Activated naive CD8-positive, alpha-beta T cell treated with anti-CD3 and anti-CD28 coated beads, Interleukin-2, amount 50 U/mL, for 24 hours (primary cell): ENCODE measurements around the gene TAS1R1.
A peak's percentile ranks its signal among the peaks of the same experiment; 100 is the strongest.

Source experiments
- ATAC-seq: fragments of 150-1000 bp; cut with Tn5 transposase; one replicate; pipeline ENCODE4 v1.10.0; 2021
- DNase-seq: peaks from one replicate; pipeline ENCODE4 v3.0.0; 2021
- H3K27ac Mint-ChIP-seq: one replicate; pipeline ENCODE4 v1.8.0; 2021; ENCODE audit warnings: mild to moderate bottlenecking, mixed read lengths
- H3K27me3 Mint-ChIP-seq: one replicate; pipeline ENCODE4 v1.8.0; 2021; ENCODE audit warnings: mixed read lengths
- H3K36me3 Mint-ChIP-seq: one replicate; pipeline ENCODE4 v1.8.0; 2021; ENCODE audit warnings: low read depth, mixed read lengths
- H3K4me1 Mint-ChIP-seq: one replicate; pipeline ENCODE4 v1.8.0; 2021; ENCODE audit warnings: mixed read lengths
- H3K4me3 Mint-ChIP-seq: one replicate; pipeline ENCODE4 v1.8.0; 2021; ENCODE audit warnings: mild to moderate bottlenecking, moderate library complexity, mixed read lengths
- H3K9me3 Mint-ChIP-seq: one replicate; pipeline ENCODE4 v1.8.0; 2021; ENCODE audit warnings: mixed read lengths

TAS1R1 gene

DNA sequence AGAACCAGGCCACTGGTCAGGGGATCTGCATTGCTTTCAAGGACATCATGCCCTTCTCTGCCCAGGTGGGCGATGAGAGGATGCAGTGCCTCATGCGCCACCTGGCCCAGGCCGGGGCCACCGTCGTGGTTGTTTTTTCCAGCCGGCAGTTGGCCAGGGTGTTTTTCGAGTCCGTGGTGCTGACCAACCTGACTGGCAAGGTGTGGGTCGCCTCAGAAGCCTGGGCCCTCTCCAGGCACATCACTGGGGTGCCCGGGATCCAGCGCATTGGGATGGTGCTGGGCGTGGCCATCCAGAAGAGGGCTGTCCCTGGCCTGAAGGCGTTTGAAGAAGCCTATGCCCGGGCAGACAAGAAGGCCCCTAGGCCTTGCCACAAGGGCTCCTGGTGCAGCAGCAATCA lies 19.7 kb downstream of the TAS1R1 start:
- Mint-ChIP-seq H3K27ac (no peak overlapping the region), H3K4me1 (peaks cover 10% of the 10 kb centered on the region), H3K4me3 (no peak overlapping the region), H3K27me3 (no peaks in the 10 kb centered on the region), H3K9me3 (no peaks in the 10 kb centered on the region), H3K36me3 (peaks cover under 1% of the 10 kb centered on the region)
- ATAC-seq (no peak), DNase-seq (no peak)

DNA sequence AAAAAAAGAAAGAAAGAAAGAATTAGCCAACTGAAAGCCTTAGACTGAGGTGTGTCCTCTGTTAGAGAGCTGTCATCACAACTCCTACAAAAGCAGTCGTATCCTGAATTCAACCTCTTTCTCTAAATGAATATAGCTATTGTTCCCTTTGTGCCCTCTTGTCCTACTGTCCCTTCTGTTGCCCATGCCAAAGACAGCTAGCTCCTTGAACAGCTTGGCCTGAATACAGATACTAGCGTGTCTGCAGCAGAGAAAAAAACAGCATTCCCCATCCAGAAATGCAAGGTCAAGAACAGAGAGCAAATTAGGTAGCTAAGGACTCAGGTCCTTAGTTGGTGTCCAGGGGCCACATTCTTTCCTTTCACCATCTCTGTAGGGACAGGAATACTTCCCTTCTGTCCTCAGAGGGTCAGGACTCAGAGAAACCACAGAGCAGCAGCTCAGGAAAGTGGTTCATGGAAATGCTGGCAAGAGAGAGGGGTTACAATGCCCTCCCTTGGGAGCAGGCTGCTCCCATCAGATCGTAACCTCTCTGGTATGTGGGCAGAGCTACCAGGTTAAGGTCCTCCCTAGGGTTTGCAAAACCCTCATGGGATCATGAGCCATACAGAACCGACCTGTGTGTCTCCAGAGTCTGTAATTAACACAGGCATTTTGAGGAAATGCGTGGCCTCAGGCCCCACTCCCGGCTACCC lies 22.9 kb downstream of the TAS1R1 start:
- Mint-ChIP-seq H3K27me3 (no peaks in the 10 kb centered on the region), H3K9me3 (no peaks in the 10 kb centered on the region), H3K36me3 (peaks cover 6% of the 10 kb centered on the region), H3K4me1 (peaks cover 31% of the 10 kb centered on the region), H3K27ac (no peak overlapping the region), H3K4me3 (no peak overlapping the region)
- no peak for ATAC-seq
- DNase-seq, result no peak

DNA sequence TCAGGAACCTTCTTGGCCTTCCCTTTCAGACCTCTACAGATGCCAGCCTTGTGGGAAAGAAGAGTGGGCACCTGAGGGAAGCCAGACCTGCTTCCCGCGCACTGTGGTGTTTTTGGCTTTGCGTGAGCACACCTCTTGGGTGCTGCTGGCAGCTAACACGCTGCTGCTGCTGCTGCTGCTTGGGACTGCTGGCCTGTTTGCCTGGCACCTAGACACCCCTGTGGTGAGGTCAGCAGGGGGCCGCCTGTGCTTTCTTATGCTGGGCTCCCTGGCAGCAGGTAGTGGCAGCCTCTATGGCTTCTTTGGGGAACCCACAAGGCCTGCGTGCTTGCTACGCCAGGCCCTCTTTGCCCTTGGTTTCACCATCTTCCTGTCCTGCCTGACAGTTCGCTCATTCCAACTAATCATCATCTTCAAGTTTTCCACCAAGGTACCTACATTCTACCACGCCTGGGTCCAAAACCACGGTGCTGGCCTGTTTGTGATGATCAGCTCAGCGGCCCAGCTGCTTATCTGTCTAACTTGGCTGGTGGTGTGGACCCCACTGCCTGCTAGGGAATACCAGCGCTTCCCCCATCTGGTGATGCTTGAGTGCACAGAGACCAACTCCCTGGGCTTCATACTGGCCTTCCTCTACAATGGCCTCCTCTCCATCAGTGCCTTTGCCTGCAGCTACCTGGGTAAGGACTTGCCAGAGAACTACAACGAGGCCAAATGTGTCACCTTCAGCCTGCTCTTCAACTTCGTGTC lies 23.7 kb downstream of the TAS1R1 start:
- DNase-seq, result no peak
- H3K27me3 Mint-ChIP-seq, result no peaks in the 10 kb centered on the region
- peak overlapping the region; percentile 94 for H3K27ac Mint-ChIP-seq
- H3K4me3 Mint-ChIP-seq, result peak overlapping the region; percentile 89
- no peaks in the 10 kb centered on the region for H3K9me3 Mint-ChIP-seq
- peaks cover 6% of the 10 kb centered on the region for H3K36me3 Mint-ChIP-seq
- peaks cover 31% of the 10 kb centered on the region for H3K4me1 Mint-ChIP-seq
- ATAC-seq, result no peak

DNA sequence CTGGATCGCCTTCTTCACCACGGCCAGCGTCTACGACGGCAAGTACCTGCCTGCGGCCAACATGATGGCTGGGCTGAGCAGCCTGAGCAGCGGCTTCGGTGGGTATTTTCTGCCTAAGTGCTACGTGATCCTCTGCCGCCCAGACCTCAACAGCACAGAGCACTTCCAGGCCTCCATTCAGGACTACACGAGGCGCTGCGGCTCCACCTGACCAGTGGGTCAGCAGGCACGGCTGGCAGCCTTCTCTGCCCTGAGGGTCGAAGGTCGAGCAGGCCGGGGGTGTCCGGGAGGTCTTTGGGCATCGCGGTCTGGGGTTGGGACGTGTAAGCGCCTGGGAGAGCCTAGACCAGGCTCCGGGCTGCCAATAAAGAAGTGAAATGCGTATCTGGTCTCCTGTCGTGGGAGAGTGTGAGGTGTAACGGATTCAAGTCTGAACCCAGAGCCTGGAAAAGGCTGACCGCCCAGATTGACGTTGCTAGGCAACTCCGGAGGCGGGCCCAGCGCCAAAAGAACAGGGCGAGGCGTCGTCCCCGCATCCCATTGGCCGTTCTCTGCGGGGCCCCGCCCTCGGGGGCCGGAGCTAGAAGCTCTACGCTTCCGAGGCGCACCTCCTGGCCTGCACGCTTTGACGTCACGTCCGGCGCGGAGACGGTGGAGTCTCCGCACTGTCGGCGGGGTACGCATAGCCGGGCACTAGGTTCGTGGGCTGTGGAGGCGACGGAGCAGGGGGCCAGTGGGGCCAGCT lies 24.4 kb downstream of the TAS1R1 start, which contains the start of gene ZBTB48:
ZBTB48 (plus strand) TSS at position 621 of the 745 bp plus-strand sequence. CDS start 616 bp downstream, outside the sequence.
- peak within 1 kb of the TSS; percentile 89 for H3K4me3 Mint-ChIP-seq
- ATAC-seq (peak; percentile 99), DNase-seq (peak; percentile 98)
- peaks cover 6% of the 10 kb centered on the region for H3K36me3 Mint-ChIP-seq
- H3K4me1 Mint-ChIP-seq, result peaks cover 31% of the 10 kb centered on the region
- H3K27me3 Mint-ChIP-seq, result no peaks in the 10 kb centered on the region
- peak within 1 kb of the TSS; percentile 94 for H3K27ac Mint-ChIP-seq
- H3K9me3 Mint-ChIP-seq, result no peaks in the 10 kb centered on the region

DNA sequence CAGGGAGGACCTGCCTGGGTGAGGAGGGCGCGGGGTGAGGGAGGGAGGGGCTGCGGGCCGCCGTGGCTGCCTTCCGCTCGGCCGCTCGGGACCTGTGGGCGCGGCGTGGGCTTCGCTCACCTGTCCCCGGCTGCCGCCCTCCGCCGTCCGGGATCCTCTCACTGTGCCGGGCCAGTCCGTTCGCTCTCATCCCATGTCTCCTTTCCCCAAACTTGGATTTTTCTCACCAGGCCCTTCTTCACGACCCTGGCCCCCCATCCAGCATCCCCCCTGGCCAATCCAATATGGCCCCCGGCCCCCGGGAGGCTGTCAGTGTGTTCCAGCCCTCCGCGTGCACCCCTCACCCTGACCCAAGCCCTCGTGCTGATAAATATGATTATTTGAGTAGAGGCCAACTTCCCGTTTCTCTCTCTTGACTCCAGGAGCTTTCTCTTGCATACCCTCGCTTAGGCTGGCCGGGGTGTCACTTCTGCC lies 25.0 kb downstream of the TAS1R1 start:
- peaks cover 6% of the 10 kb centered on the region for H3K36me3 Mint-ChIP-seq
- DNase-seq (no peak), ATAC-seq (no peak)
- H3K4me3 Mint-ChIP-seq, result peak overlapping the region; percentile 89
- no peaks in the 10 kb centered on the region for H3K27me3 Mint-ChIP-seq
- H3K27ac Mint-ChIP-seq, result peak overlapping the region; percentile 94
- no peaks in the 10 kb centered on the region for H3K9me3 Mint-ChIP-seq
- H3K4me1 Mint-ChIP-seq, result peaks cover 31% of the 10 kb centered on the region

DNA sequence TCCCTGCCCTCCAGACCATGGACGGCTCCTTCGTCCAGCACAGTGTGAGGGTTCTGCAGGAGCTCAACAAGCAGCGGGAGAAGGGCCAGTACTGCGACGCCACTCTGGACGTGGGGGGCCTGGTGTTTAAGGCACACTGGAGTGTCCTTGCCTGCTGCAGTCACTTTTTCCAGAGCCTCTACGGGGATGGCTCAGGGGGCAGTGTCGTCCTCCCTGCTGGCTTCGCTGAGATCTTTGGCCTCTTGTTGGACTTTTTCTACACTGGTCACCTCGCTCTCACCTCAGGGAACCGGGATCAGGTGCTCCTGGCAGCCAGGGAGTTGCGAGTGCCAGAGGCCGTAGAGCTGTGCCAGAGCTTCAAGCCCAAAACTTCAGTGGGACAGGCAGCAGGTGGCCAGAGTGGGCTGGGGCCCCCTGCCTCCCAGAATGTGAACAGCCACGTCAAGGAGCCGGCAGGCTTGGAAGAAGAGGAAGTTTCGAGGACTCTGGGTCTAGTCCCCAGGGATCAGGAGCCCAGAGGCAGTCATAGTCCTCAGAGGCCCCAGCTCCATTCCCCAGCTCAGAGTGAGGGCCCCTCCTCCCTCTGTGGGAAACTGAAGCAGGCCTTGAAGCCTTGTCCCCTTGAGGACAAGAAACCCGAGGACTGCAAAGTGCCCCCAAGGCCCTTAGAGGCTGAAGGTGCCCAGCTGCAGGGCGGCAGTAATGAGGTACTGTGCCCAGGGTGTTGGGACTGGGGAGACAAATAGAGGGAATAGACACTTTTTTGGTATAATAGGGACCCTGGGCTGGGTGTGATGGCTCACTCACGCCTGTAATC lies 25.7 kb downstream of the TAS1R1 start:
- Mint-ChIP-seq H3K27ac (peak overlapping the region; percentile 94), H3K4me3 (peak overlapping the region; percentile 89), H3K36me3 (peaks cover 6% of the 10 kb centered on the region), H3K4me1 (peaks cover 31% of the 10 kb centered on the region), H3K9me3 (no peaks in the 10 kb centered on the region), H3K27me3 (no peaks in the 10 kb centered on the region)
- ATAC-seq (no peak), DNase-seq (no peak)

DNA sequence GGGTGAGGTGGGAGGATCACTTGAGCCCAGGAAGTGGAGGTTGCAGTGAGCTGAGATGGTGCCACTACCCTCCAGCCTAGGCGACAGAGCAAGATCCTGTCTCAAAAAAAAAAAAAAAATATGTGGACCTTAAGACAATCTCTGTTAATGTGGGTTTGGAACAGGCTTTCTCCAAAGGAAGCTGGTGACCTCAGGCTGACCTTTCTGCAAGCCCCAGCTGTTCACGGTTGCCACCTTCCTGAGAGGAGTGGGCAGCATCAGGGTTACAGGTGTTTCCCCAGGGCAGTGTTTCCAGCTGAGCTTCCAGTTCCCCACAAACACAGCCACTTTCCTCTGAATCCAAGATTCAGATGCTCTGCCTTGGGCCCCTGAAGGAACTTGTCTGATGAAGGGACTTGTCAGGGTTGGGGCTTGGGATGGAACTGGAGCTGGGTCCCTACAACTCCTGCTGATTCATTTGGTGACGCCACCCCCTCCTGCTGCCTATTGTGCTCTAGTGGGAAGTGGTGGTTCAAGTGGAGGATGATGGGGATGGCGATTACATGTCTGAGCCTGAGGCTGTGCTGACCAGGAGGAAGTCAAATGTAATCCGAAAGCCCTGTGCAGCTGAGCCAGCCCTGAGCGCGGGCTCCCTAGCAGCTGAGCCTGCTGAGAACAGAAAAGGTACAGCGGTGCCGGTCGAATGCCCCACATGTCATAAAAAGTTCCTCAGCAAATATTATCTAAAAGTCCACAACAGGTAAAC lies 26.6 kb downstream of the TAS1R1 start:
- Mint-ChIP-seq H3K4me3 (peak overlapping the region; percentile 89), H3K27me3 (no peaks in the 10 kb centered on the region), H3K27ac (peak overlapping the region; percentile 40), H3K36me3 (peaks cover 6% of the 10 kb centered on the region), H3K9me3 (no peaks in the 10 kb centered on the region), H3K4me1 (peaks cover 31% of the 10 kb centered on the region)
- DNase-seq, result no peak
- ATAC-seq, result no peak

DNA sequence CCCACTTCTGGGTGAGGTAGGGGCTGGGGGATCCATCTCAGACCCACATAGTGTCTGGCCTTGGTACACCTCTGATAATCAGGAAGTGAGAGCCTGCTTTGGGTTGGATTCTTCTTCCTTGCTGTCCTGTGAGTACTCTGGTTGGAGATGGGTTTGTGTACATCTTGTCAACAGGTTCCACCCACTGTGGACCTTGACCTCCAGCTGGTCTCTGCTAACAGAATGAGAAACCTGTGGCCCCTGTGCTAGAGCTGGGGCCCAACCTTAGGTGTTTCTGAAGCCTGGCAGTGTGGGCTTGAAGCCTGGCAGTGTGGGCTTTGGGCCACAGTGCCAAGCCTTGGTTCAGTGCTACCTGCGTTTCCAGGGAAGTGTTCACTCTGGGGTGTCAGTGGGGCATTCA lies 27.3 kb downstream of the TAS1R1 start:
- peaks cover 31% of the 10 kb centered on the region for H3K4me1 Mint-ChIP-seq
- no peak for ATAC-seq
- no peak overlapping the region for H3K27ac Mint-ChIP-seq

DNA sequence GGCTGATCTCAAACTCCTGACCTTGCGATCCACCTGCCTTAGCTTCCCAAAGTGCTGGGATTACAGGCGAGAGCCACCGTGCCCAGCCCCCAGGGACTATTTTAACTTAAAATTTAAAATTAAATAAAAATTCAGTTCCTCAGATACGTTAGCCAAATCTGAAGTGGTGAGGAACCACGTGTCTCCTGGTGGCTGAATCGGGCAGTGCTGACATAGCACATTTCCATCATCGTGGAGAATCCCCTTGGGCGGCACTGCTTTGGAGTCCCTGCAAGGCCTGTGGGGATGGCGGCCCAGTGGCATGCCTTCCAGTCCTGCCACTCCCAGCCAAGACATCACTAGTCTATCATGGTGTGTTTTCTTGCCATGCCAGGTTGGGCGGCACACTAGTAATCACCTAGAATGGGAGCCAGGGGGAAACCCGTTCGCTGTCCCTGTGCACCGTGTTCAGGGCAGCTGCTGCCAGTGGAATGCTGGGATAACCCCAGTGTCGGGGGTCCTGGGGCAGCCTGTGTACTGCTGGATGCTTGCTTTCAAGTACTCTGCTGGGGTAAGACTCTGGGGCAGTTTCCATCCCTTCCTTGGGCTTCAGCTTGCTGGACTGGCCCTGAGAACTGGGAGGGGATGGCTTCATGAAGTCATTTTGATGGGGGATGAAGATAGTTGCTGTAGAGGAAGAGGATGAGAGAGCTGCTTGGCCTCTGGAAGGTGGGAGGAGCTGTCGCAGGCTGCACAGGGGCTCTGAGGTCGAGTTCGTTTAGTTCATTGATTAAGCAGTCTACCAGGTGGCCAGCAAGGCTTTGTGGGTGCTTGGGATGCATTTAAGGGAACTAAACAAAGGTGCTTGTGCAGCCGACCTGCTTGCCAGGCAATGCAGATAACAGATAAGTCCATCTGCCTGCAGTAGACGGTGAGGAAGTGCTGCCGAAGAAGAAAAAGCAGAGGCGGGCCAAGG lies 29.3 kb downstream of the TAS1R1 start:
- Mint-ChIP-seq H3K27me3 (no peaks in the 10 kb centered on the region), H3K36me3 (peaks cover 10% of the 10 kb centered on the region), H3K9me3 (no peaks in the 10 kb centered on the region), H3K27ac (no peak overlapping the region), H3K4me1 (peaks cover 29% of the 10 kb centered on the region), H3K4me3 (no peak overlapping the region)
- no peak for DNase-seq
- ATAC-seq, result no peak

More for the DNA sequence above, 27.3 kb downstream of the TAS1R1 start:
- Mint-ChIP-seq H3K36me3 (peaks cover 6% of the 10 kb centered on the region), H3K27me3 (no peaks in the 10 kb centered on the region), H3K4me3 (peak overlapping the region; percentile 3), H3K9me3 (no peaks in the 10 kb centered on the region)
- no peak for DNase-seq

DNA sequence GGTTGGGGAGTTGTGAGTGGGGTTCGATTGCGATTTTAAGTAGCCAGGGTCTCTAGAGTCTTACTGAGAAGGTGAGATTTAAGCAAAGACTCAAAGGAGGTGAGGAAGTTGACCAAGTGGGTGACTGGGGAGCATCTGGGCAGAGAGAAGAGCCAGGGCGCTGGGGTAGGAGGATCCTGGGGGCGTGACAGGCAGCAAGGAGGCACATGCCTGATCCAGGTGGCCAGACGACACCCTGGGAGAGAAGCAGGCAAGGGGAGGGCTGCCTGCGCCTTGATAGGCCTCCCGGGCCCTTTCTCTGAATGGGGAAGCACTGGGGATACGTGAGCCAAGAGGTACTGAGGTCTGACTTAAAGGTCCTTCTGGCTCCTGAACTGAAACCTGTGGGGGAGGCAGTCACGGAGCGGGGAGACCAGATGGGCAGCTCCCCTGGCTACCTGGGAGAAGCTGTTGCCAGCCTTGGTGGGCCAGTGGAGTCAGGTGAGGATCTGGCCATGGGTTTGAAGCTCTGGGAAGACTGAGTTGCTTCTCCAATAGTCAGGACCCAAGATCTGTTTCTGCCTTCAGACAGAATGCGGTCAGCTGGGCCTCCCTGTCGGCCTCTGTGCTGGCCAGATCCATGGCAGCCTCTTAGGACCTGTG lies 30.1 kb downstream of the TAS1R1 start:
- H3K36me3 Mint-ChIP-seq, result peaks cover 10% of the 10 kb centered on the region
- H3K4me3 Mint-ChIP-seq, result no peak overlapping the region
- ATAC-seq (no peak), DNase-seq (no peak)
- no peaks in the 10 kb centered on the region for H3K9me3 Mint-ChIP-seq
- H3K4me1 Mint-ChIP-seq, result peaks cover 23% of the 10 kb centered on the region
- no peaks in the 10 kb centered on the region for H3K27me3 Mint-ChIP-seq
- H3K27ac Mint-ChIP-seq, result no peak overlapping the region

DNA sequence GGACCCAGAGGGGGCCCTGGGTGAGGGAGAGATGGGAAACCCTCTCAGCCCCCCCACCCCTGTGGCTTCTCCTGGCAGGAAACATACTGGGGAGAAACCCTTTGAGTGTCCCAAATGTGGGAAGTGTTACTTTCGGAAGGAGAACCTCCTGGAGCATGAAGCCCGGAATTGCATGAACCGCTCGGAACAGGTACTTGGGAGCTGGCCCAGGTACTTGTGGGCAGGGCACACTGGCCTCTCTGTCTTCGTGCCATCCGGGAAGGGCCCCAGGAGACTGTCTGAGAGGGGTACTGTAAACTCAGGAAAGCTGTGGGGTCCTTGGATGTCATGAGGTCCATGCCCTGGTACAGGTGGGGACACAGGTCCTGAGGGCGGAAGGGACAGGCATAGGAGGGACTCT lies 30.7 kb downstream of the TAS1R1 start:
- H3K27ac Mint-ChIP-seq, result no peak overlapping the region
- H3K36me3 Mint-ChIP-seq, result peaks cover 10% of the 10 kb centered on the region
- H3K4me3 Mint-ChIP-seq, result no peak overlapping the region
- no peak for ATAC-seq
- DNase-seq, result no peak
- H3K4me1 Mint-ChIP-seq, result peaks cover 21% of the 10 kb centered on the region
- H3K27me3 Mint-ChIP-seq, result no peaks in the 10 kb centered on the region
- no peaks in the 10 kb centered on the region for H3K9me3 Mint-ChIP-seq

DNA sequence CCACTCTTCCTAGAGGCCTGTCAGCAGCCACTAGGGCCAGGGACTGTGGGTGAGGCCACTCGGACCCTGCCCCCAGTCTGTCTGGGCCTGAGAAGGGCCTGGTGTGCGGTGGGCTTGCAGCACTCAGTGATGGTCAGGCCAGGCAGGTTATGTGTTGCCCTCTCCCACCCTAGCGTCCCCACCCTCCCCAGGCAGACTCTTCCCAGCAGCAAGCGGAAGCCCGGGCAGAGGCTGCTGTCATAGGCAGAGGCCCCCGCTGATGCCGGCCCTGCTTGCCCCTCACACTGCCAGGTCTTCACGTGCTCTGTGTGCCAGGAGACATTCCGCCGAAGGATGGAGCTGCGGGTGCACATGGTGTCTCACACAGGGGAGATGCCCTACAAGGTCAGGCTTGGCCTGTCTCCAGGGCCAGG lies 31.3 kb downstream of the TAS1R1 start:
- no peaks in the 10 kb centered on the region for H3K9me3 Mint-ChIP-seq
- H3K36me3 Mint-ChIP-seq, result peaks cover 10% of the 10 kb centered on the region
- DNase-seq, result no peak
- no peak overlapping the region for H3K27ac Mint-ChIP-seq
- peaks cover 16% of the 10 kb centered on the region for H3K4me1 Mint-ChIP-seq
- H3K27me3 Mint-ChIP-seq, result no peaks in the 10 kb centered on the region
- no peak for ATAC-seq
- no peak overlapping the region for H3K4me3 Mint-ChIP-seq
